B cell (primary cell): ENCODE results near the gene POU5F1. TPM values are rescaled to one million over a fixed set of nuclear protein-coding genes. Genes with fewer than 3 reads are reported as not detected.

Experiments used
- ATAC-seq: fragments of 200-7000 bp; cut with Tn5 transposase; one replicate; pipeline ENCODE4 v1.10.0; 2021; ENCODE audit warnings: low read depth, mild to moderate bottlenecking, moderate number of reproducible peaks, moderate library complexity
- CTCF ChIA-PET: fragments of 350-600 bp; sonication (Branson Sonifier 250); formaldehyde crosslinking; loops from one replicate; lab custom pipeline; 2021; ENCODE audit warnings: antibody characterized with exemption, inconsistent platforms; lab: Charles Lee
- POLR2A ChIA-PET: fragments of 350-600 bp; sonication (Branson Sonifier 250); formaldehyde crosslinking; loops from one replicate; lab custom pipeline; 2021; ENCODE audit warnings: antibody characterized with exemption; lab: Charles Lee
- DNase-seq: peaks from one replicate; pipeline ENCODE4 v3.0.0; 2013
- H2AFZ ChIP-seq: 2 replicates; pipeline ENCODE4 v1.6.1; 2012; ENCODE audit warnings: mild to moderate bottlenecking, low read depth, low read length; ENCODE audit not compliant: insufficient read depth, poor library complexity, severe bottlenecking
- H3K27ac ChIP-seq, 2 donors: 1 replicate in 1 of 2; 2 replicates in 1 of 2; pipeline ENCODE4 v1.5.1; 2012 to 2013; ENCODE audit warnings: low read length in 2 of 2, mild to moderate bottlenecking in 2 of 2, moderate library complexity in 1 of 2
- H3K27me3 ChIP-seq, 4 experiments: fragments of 200-600 bp in 1 of 4; sonication (generic) in 1 of 4; replicated peaks in 1 of 4; 1 replicate in 2 of 4; 2 replicates in 2 of 4; pipeline versions ENCODE4 v1.6.1 to v1.7.0; 2013 to 2016; ENCODE audit warnings: low read length in 3 of 4, mild to moderate bottlenecking in 2 of 4, mixed read lengths in 1 of 4, moderate library complexity in 1 of 4; ENCODE audit not compliant: insufficient read depth in 4 of 4, control insufficient read depth in 3 of 4; ENCODE audit errors: control extremely low read depth in 1 of 4
- H3K36me3 ChIP-seq, 2 experiments: replicated peaks in 1 of 2; 1 replicate in 1 of 2; 2 replicates in 1 of 2; pipeline versions ENCODE4 v1.6.1 to v1.7.1; 2013; ENCODE audit warnings: low read length in 1 of 2; ENCODE audit not compliant: insufficient read depth in 2 of 2, control insufficient read depth in 1 of 2; ENCODE audit errors: control extremely low read depth in 1 of 2, extremely low read depth in 1 of 2
- H3K4me1 ChIP-seq, 2 donors: fragments of 200-600 bp in 1 of 2; sonication (generic) in 1 of 2; 1 replicate in 1 of 2; 2 replicates in 1 of 2; pipeline versions ENCODE4 v1.5.1 to v1.6.1; 2013 to 2017; ENCODE audit warnings: low read length in 2 of 2; ENCODE audit not compliant: control insufficient read depth in 2 of 2, insufficient read depth in 2 of 2
- H3K4me2 ChIP-seq: replicated peaks from 2 replicates; pipeline ENCODE3; 2012; ENCODE audit warnings: mild to moderate bottlenecking, low read depth, low read length; ENCODE audit not compliant: poor library complexity, severe bottlenecking
- H3K4me3 ChIP-seq, 5 experiments: fragments of 200-600 bp in 1 of 5; sonication (generic) in 1 of 5; 1 replicate in 3 of 5; 2 replicates in 2 of 5; pipeline versions ENCODE4 v1.5.1 to v1.7.0; 2011 to 2016; ENCODE audit warnings: low read length in 4 of 5, mild to moderate bottlenecking in 4 of 5, low read depth in 2 of 5, control low read depth in 1 of 5, moderate library complexity in 1 of 5; ENCODE audit not compliant: insufficient read depth in 1 of 5; ENCODE audit errors: control extremely low read depth in 1 of 5, extremely low read depth in 1 of 5
- H3K79me2 ChIP-seq: fragments of 200-600 bp; sonication (generic); one replicate; pipeline ENCODE4 v1.6.0; 2016; ENCODE audit warnings: low read length; ENCODE audit not compliant: control insufficient read depth, insufficient read depth
- H3K9ac ChIP-seq: fragments of 200-600 bp; sonication (generic); 2 replicates; pipeline ENCODE4 v1.6.1; 2017; ENCODE audit warnings: mild to moderate bottlenecking, low read length, moderate library complexity
- H3K9me3 ChIP-seq, 3 donors: one replicate each; pipeline versions ENCODE4 v1.6.1 to v1.7.1; 2013; ENCODE audit warnings: low read length in 2 of 3; ENCODE audit not compliant: control insufficient read depth in 2 of 3, insufficient read depth in 1 of 3; ENCODE audit errors: control extremely low read depth in 1 of 3
- H4K20me1 ChIP-seq: 2 replicates; pipeline ENCODE4 v1.6.0; 2012; ENCODE audit warnings: mild to moderate bottlenecking, low read length; ENCODE audit not compliant: insufficient read depth, control insufficient read depth, poor library complexity, severe bottlenecking
- H3K27ac Mint-ChIP-seq: one replicate; pipeline ENCODE4 v1.8.0; 2021; ENCODE audit warnings: mixed read lengths
- H3K27me3 Mint-ChIP-seq: one replicate; pipeline ENCODE4 v1.8.0; 2021; ENCODE audit warnings: mixed read lengths
- H3K4me1 Mint-ChIP-seq: one replicate; pipeline ENCODE4 v1.8.0; 2021; ENCODE audit warnings: mixed read lengths
- H3K4me3 Mint-ChIP-seq: one replicate; pipeline ENCODE4 v1.8.0; 2021; ENCODE audit warnings: mixed read lengths
- H3K9me3 Mint-ChIP-seq: one replicate; pipeline ENCODE4 v1.8.0; 2022; ENCODE audit warnings: mixed read lengths; ENCODE audit not compliant: insufficient read depth
- CTCF ChIP-seq: fragments of 200-600 bp; IDR thresholded peaks from one replicate; pipeline ENCODE4 v1.8.0; 2022; ENCODE audit warnings: antibody characterized with exemption, mild to moderate bottlenecking
- EZH2 ChIP-seq: IDR thresholded peaks from 2 replicates; pipeline ENCODE4 v1.6.1; 2012; ENCODE audit warnings: borderline replicate concordance, low read depth, mild to moderate bottlenecking, moderate library complexity, low read length; ENCODE audit not compliant: insufficient read depth, poor library complexity, severe bottlenecking
- WGBS: methylation state at CpG from one replicate; pipeline ENCODE4 v1.1.5; 2013; ENCODE audit warnings: missing lambda C conversion rate; ENCODE audit not compliant: insufficient coverage; 5-methylcytosine and 5-hydroxymethylcytosine counted together
- intact Hi-C: fragments of 100-400 bp; cut with micrococcal nuclease; formaldehyde crosslinking; loops from one replicate; pipeline ENCODE4 v1.10.0; 2022
- polyA plus RNA-seq: library from polyadenylated mRNA; depleted of rRNA; stranded (reverse); fragments of >200 nt; gene quantifications from 2 replicates; pipeline ENCODE4 v1.2.3, GENCODE V29; 2012
- total RNA-seq, 2 donors: library from RNA; stranded (reverse); fragments of 120-200 nt in 1 of 2; gene quantifications; 1 replicate in 1 of 2; 2 replicates in 1 of 2; pipeline versions ENCODE4 v1.2.3 to v1.2.4, GENCODE V29; 2013 to 2022

POU5F1 gene
- total and polyA plus RNA-seq, 2 donors (not counting 1 experiment from before 2014, with no cell fraction given) = 0.76 to 0.88 TPM

DNA sequence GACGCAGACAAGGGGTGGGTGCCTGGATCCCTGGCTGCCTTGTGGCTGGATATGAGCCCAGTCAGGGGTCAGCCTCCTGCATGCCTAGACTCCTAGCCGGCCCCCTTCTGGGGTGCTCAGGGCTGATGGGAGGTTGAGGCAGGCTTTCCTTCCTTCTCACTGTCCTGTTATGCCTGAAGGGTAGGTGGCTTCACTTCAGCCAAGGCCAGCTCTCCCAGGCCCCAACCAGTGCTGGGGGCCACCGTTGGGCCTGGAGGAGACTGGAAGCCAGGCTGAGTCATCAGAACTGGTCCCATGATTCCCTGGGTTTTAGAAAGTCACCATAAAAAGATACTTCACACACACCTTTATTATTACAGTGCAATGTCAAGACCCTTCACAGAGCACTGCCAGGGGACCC, 2.9 kb upstream of the POU5F1 start:
- H3K4me1 ChIP-seq = no peaks in the 10 kb centered on the region
- intact Hi-C loops = no loop called here
- H3K9me3 ChIP-seq = no peaks in the 10 kb centered on the region
- H3K9me3 Mint-ChIP-seq = no peaks in the 10 kb centered on the region
- H3K27ac ChIP-seq = no peak overlapping the region
- no peaks in the 10 kb centered on the region for H3K27me3 Mint-ChIP-seq
- ATAC-seq = no peak
- H3K9ac ChIP-seq = no peak overlapping the region
- H3K79me2 ChIP-seq = no peaks in the 10 kb centered on the region
- H3K4me1 Mint-ChIP-seq = no peaks in the 10 kb centered on the region
- no peak overlapping the region for H3K4me3 Mint-ChIP-seq
- H3K27me3 ChIP-seq = no peaks in the 10 kb centered on the region
- no peak overlapping the region for H2AFZ ChIP-seq
- no peak overlapping the region for H3K4me3 ChIP-seq
- ChIA-PET CTCF (no interaction called here), POLR2A (no interaction called here)
- H3K4me2 ChIP-seq = no peak overlapping the region
- no peak overlapping the region for H3K27ac Mint-ChIP-seq
- H3K36me3 ChIP-seq = no peaks in the 10 kb centered on the region
- DNase-seq = no peak
- WGBS = 88% methylated on average over 2 of the region's 3 CpGs
- no peaks in the 10 kb centered on the region for H4K20me1 ChIP-seq
- no peak for TF ChIP-seq EZH2
- no peak for TF ChIP-seq CTCF

DNA sequence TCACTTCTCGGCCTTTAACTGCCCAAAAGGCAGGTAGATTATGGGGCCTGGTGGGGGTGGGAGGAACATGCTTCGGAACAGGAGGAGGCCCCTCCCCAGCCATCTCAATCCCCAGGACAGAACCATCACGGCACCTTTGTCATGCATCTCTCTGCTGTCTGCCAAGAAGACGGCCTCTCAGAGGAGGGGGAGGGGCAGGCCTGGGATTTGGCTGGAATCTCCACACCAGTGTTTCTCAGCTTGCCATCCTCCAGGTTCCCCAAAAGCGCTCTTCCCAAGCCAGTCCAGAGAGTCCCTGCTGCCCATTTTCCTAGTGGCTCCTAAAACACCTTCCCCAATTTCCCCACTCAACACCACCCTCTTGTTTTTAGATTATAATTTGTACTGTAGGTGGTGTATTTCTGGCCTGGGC, 2.5 kb upstream of the POU5F1 start:
- POLR2A ChIA-PET = no interaction called here

More for the DNA sequence above, 2.5 kb upstream of the POU5F1 start:
- TF ChIP-seq CTCF = no peak
- no peak for TF ChIP-seq EZH2
- Mint-ChIP-seq H3K4me1 (no peaks in the 10 kb centered on the region), H3K9me3 (no peaks in the 10 kb centered on the region), H3K27ac (no peak overlapping the region), H3K4me3 (no peak overlapping the region), H3K27me3 (no peaks in the 10 kb centered on the region)
- H4K20me1 ChIP-seq = no peaks in the 10 kb centered on the region
- no peak overlapping the region for H3K4me3 ChIP-seq
- intact Hi-C loops = no loop called here
- no peaks in the 10 kb centered on the region for H3K36me3 ChIP-seq
- DNase-seq (no peak), ATAC-seq (no peak)
- 86% methylated on average over 1 of the region's 5 CpGs for WGBS
- H3K27me3 ChIP-seq = no peaks in the 10 kb centered on the region
- no peak overlapping the region for H2AFZ ChIP-seq
- no peaks in the 10 kb centered on the region for H3K4me1 ChIP-seq
- H3K4me2 ChIP-seq = no peak overlapping the region
- CTCF ChIA-PET = no interaction called here
- no peaks in the 10 kb centered on the region for H3K9me3 ChIP-seq
- no peak overlapping the region for H3K9ac ChIP-seq
- no peak overlapping the region for H3K27ac ChIP-seq
- H3K79me2 ChIP-seq = no peaks in the 10 kb centered on the region
